AG09319 (cell line): Measurements from ENCODE around the gene USP32.

ENCODE experiments used
- DNase-seq: peaks from one replicate; pipeline ENCODE4 v3.0.0-alpha.2; 2010; ENCODE audit warnings: low read depth; ENCODE audit errors: extremely low read depth
- TF ChIP-seq, protein P1 (sequence below): IDR thresholded peaks from 2 replicates; pipeline ENCODE4 v1.5.1; 2011; ENCODE audit warnings: low read depth, mild to moderate bottlenecking, inconsistent platforms, low read length, moderate library complexity

USP32 gene

DNA sequence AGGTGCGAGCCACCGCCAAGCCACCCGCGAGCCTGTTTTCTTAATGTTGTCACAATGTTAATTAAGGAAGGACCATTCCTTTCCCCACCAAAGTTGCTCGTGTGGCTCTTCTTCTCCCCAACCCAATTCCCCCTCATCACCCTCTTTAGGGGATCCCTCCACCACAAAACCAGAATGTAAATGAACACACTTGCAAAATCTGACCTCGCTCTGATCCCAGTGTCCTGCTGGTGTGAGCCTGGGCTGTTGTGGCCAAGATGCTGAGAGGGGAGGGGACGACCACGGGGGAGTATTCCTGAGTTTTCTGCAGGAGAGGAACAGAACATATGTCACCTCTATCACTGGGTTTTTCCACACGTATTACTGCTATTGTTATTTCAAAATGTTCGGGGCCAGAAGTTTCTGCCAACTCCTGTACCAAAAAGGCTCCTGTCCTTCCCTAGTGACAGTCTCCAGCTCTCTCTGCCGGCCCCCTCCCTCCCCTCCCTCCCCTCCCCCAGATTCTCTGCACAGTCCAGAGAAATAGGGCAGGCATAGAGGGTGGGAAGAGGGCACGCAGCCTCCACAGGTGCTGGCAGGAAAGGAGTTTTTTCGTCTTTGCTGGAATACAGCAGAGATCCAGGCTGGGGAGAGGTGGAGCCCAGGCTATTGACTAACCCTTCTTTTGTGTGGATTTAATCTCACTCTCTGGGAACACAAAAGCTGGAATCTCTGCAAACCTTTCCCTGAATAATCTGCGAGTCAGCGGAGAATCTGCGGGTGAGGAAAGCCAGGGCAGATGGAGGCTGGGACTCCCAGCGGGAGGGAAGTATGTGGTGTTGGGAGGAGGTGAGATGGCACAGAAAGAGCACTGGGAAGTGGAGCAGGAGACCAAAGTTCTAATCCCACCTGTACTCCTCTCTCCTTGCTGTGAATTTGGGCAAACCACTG is 246.7 kb downstream of the USP32 start:
- TF ChIP-seq, protein P1, sequence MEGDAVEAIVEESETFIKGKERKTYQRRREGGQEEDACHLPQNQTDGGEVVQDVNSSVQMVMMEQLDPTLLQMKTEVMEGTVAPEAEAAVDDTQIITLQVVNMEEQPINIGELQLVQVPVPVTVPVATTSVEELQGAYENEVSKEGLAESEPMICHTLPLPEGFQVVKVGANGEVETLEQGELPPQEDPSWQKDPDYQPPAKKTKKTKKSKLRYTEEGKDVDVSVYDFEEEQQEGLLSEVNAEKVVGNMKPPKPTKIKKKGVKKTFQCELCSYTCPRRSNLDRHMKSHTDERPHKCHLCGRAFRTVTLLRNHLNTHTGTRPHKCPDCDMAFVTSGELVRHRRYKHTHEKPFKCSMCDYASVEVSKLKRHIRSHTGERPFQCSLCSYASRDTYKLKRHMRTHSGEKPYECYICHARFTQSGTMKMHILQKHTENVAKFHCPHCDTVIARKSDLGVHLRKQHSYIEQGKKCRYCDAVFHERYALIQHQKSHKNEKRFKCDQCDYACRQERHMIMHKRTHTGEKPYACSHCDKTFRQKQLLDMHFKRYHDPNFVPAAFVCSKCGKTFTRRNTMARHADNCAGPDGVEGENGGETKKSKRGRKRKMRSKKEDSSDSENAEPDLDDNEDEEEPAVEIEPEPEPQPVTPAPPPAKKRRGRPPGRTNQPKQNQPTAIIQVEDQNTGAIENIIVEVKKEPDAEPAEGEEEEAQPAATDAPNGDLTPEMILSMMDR, result no peak
- no peak for DNase-seq

DNA sequence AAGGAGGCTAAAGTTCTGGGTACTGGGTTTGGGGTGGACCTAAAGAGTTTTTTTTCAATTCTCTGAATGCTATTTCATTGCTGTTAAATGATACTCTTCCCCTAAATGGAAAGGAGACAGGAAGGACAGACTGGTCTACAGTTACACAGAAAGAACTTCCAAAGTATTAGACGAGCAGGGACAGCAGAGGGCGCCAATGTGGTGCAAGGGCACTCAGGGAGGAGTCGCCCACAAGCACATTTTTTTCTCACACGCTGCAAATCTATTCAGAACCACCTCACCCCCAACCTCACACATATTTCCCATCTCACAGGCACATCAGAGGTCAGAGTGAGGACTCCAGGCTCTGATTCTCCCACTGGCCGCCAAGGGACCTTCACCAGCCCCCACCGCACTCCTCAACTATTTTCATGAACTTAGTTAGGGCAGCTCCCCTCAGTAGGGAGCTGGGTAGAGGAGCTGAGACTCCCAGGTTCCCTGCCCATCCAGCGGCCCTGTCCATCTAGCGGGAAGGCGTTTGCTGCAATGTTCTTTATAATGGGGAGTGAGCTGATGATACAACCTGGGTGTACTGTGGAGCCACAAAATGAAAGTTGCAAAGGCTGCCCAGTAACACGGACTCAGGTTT is 248.9 kb downstream of the USP32 start:
- peak; percentile 60 for DNase-seq
- TF ChIP-seq, protein P1, result peak; percentile 83

DNA sequence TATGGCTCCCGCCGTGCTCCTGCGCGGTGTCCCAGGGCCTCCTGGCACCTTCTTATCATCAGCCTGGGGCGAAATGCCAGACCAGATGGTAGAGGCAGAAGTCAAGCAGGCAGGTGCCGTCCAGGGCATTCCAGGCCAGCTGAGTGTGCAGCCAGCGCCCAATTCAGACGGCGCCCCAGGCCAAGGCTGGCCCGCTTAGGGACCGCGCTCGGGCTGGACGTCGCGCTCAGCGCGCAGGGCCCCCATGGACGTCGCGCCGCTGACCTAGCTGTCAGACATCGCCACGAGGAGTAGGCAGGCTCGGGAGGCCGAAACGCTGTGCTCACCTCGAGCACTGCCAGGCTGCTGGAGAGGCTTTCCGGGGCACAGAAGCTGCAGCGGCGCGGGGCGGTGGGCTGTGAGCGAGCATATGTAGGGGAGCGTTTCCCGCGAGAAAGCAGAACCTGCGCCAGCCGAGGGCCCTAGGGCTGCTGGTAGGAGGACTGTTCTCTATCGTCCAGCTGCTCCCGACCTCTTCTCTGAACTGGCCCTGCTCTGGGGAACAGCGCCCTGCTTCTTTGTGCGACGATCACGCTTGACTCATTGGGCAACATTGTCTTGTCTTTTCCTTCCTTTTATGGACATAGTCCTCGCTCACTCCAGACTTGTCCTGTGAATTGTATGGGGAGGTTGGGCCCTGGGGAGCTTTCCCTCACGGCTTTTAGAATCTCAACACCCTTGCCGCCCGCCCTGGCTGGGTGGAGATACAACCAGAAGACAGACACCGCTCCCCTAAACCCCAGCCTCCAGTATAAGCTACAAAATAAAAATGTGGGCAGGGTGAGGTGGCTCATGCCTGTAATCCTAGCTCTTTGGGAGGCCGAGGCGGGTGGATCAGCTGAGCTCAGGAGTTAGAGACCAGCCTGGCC is 250.6 kb downstream of the USP32 start:
- DNase-seq, result no peak

DNA sequence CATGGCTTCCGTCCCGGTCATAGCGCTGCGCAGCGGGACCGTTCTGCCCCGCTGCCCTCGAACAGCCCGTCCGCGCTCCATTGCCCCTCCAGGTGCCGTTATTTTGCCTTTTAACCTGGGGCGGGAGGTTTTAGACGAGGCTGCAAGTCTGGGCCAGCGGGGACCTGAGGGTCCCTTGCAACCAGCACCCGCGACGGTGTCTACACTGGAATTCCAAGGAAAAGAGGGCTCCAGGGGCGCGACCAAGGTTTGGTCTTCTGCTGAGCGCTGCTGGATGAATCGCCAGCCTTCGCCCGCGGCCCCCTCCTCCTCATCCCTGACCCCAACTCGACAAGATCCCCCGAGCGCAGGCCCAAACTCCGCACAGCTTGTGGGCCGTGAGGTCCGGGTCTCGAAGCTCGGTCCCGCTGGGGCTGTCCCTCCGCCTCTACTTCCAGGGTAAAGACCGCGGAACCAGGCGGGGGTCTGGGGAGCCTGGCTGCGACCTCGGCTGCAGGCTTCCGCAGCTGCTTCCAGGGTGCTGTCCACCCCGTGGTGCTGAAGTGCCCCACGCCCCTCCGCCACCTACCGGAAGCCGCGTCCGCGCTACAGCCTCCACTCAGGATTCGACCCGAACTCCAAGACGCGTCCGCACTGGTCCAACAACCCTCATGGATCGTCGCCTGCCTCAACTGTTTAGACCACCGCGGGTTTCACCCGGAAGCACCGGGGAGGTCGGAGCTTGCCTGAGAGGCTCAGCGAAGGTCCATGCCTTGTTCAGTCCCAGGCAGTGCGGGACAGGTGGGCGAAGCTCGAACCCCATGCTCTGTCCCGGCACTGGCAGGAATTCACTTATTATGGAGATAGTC is 252.3 kb downstream of the USP32 start:
- TF ChIP-seq, protein P1, result peak; percentile 84
- no peak for DNase-seq

More for the DNA sequence above, 250.6 kb downstream of the USP32 start:
- TF ChIP-seq, protein P1, result no peak

DNA sequence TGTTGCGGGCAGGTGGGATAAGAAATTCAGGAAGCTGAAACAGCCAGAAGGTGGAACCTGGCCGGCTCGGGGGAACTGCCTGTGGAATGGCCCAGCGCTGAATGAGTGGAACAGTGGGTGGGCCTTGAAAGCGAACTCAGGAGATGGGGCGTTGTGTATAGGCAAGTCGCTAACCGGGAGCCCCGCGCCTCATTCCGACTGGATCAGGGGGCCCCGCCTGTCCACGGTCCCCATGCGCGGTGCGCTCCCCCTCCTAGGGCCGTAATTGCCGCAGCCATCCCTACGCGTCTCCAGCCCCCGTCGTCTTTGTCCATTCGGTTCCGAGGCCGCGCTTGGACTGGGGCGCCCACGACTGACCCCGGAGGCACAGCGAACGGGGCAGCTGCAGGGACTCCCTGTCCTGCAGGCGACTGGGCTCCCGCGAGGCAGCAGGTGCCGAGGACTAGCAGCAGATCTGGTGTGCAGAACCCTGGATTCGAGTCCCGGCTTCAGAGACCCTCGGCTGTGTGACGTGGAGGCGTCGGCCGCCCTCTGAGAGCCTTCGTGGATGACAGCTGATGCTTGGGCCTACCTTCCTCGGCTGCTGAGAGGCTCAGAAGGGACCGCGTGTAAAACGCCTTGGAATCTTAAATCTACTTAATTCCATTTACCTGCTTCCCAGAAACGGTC is 253.0 kb downstream of the USP32 start:
- no peak for DNase-seq

More for the DNA sequence above, 253.0 kb downstream of the USP32 start:
- TF ChIP-seq, protein P1, result no peak
